ENCODE results near the gene BBOX1.

GRCh38 chr11:27046956-27047355 lies 6.3 kb downstream of the BBOX1 start:
- TF ChIP-seq TAF1 (IDR thresholded peaks at IDR 0.05; ENCODE audit: low read depth): no peak
- no peak for TF ChIP-seq REST (IDR thresholded peaks at IDR 0.05; ENCODE audit: low read depth)
- TF ChIP-seq MAX (IDR thresholded peaks at IDR 0.05): no peak
- TF ChIP-seq YY1 (IDR thresholded peaks at IDR 0.05; ENCODE audit: low read depth): no peak
- TF ChIP-seq EGR1 (IDR thresholded peaks at IDR 0.05): no peak
- no peak for TF ChIP-seq CEBPB (IDR thresholded peaks at IDR 0.05)

Data from Ishikawa (cell line).